NCI-H1105 (cell line): ENCODE results near the gene BZW2.

Source experiments
- DNase-seq: peaks from one replicate; lab custom pipeline; 2025; lab: John Stamatoyannopoulos, UW

BZW2 gene

DNA sequence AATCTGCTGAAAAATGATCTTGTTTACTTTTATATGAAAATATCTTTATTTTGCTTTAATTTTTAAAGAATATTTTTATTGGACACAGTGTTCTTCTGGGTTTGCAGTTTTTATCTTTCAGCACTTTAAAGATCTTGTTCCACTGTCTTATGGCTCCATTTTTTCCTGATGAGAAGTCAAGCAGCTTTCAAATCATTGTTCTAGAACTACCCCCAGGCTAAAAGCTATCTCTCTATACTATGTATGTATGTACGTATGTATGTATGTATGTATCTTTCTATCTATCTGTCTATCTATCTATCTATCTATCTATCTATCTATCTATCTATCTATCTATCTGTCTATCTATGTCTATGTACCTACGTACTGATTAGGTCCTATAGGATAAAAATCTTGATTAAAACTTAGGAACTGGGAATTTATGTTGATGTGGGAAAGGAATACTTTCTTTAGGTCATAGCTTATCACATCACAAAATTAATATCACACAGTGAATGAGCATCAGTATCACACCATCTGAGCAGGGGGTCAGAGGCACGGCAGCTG is 72.2 kb downstream of the BZW2 start:
- no peak for DNase-seq

DNA sequence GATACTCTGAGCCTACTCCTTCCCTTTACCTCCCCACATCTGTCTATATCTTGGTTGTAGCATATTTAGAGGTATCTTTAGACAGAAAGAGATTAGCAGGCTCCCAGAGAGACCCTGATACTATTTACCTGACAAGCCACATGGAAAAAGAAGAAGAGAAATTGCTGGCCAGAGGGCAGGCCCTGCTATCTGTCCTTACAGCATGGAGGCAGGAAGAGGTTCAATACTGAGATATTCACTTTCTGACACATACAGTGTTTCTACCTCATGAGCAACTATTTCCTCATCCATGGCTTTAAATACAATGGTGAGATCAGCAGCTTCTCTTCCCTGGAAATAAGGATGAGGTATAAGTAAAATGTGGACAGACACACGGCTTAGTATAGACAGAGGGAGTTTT is 73.7 kb downstream of the BZW2 start:
- no peak for DNase-seq

DNA sequence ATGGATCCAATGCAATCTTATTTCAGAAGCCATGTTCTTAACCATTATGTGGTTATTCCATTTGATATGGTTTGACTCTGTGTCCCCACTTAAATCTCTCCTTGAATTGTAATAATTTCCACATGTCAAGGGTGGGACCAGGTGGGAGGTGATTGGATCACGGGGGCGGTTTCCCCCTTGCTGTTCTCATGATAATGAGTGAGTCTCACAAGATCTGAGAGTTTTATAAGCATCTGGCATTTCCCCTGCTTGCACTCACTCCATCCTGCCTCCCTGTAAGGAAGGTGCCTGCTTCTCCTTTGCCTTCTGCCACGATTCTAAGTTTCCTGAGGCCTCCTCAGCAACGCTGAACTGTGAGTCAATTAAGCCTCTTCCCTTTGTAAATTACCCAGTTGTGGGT is 75.6 kb downstream of the BZW2 start:
- DNase-seq: no peak

DNA sequence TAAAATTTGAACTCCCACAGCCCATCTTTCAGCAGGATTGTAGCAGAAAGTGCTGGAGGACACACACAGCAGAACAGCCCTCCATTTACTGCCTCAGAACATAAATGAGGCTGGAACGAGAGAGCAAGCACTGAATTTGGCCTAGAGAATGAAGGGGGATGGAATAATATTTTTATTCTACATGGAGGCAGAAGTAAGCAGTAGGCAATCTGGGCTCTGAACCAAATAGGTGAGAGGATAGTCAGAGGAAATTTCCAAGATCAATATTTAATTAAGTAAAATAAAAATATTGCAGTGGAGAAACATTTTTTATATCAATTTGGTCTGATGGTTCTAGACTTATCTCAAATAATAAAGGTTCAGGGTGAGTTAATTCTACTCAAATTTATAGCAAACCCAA is 78.4 kb downstream of the BZW2 start:
- no peak for DNase-seq

DNA sequence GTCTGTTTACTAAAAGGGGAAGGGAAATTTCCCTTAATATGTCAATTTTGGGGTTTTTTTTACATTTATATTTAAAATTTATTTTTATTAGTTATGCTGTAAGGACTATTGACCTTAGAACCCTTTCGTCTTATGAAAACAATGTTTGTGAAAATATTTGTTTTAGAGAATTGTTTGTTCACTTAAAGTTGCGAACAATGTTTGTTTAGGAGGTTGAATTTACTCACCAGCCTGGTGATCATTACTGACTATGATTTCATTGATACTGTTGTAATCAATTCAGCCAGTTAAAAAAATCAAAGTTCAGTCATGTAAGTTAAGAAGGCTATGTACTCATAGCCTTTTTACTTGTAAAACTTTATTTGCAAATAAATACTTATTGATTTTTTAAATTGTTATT is 80.2 kb downstream of the BZW2 start:
- DNase-seq: no peak

- DNase-seq: no peak
These were observed 81.8 kb downstream of the BZW2 start for GRCh38 chr7:16727736-16728135.

- DNase-seq: no peak
These were observed 82.8 kb downstream of the BZW2 start for GRCh38 chr7:16728811-16729210.

DNA sequence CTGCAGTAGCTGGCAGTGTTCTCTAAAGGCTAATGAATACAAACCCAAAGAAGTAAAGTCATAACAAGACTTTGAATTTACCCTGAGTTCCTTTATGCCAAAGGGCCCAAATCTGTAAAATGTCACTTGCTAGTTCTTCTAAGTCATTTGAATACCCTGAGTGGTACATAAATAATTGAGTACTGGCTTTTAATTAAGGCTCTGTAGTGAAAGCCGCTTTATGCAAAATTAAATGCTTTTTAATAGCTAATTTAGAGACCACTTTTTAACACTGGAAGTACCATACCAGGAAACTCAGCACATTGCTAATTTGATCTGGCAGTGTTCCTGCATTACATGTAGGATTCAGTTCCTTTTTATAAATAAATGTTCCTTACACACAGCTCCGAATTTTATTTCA is 83.6 kb downstream of the BZW2 start:
- no peak for DNase-seq

DNA sequence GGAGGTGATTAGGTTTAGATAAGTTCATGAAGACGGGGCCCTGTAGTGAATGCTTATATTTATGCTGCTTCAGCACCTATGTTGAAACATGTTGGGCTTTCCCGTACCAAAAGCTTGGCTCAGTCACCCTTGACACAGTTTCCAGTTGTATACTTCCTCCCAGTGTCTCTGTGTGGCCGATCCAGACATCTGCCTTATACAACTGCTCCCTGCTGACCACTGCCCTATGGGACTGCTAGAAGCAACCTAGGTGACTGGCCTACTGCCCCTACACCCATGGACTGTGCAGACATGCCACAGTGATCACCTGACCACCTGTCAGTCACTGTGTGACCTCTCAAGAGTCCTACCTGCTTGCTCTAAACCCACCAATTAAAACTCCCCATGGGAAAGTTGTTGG is 85.0 kb downstream of the BZW2 start:
- DNase-seq: no peak

DNA sequence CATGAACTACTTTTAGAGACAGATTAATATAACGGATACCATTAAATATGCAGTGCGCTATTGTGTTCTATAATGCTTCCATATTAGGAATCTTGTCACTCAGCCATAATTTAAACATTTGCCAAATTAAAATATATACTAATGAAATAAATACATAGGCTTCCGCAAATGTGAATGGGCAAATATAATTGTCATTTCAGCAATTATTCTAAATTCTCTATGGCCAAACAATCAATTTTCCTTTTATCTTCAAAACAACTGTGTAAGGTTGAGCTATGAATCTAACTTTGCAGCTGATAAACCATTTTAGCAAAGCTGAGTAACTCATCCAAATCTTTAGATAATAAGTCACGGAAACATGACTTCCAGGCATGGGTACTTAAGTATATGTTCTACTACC is 86.8 kb downstream of the BZW2 start:
- DNase-seq: no peak

- no peak for DNase-seq
These were observed 88.3 kb downstream of the BZW2 start for GRCh38 chr7:16734148-16734726.

DNA sequence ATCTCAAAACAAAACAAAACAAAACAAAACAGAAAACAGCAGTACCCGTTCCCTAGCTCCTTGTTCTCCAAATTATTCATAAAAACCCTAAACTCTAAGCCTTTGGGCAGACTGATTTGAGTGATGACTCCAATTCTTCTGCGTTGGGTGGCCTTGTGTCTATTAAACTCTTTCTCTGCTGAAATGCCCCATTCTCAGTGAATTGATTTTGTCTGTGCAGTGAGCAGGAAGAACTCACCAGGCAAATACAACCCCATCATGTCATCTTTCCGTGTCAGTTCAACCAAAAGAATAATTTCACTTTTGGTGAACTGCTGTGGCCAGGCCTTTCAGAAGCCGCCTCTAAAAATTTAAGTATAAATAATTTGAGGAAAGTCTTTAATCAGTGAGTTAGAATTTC is 89.0 kb downstream of the BZW2 start:
- no peak for DNase-seq

DNA sequence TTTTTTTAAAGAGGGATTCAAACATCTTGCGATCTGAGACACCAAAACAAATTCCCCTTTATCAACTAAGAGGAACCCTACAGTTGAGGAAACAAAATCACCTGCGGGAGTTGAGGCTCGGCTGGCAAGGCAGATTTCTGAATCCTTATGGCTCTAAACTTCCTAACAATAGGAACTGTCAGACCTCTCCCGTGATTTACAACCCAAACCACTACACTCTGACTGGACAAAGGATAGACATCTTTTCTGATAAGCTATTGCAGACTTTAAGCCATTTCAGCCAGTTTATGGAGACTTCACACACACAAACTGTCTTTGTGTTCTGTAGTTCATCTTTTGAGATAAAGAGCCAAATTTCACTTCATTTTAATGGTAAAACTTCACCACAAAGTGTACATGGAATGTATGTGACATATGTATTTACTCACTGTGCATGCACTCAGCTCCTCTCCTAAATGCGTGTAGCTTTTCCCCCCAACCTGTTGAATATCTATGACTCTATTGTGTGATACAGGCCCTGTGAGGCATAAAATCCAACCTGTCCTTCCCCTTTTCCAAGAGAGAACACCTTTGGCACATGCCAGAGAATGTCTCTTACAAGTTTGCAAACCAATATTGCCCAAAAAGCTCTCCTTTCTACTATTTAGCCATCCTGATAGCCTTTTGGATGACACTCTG is 92.2 kb downstream of the BZW2 start:
- DNase-seq: no peak

- DNase-seq: no peak
These were observed 94.1 kb downstream of the BZW2 start for GRCh38 chr7:16739863-16740622.

- no peak for DNase-seq
These were observed 94.6 kb downstream of the BZW2 start for GRCh38 chr7:16740623-16740953.

DNA sequence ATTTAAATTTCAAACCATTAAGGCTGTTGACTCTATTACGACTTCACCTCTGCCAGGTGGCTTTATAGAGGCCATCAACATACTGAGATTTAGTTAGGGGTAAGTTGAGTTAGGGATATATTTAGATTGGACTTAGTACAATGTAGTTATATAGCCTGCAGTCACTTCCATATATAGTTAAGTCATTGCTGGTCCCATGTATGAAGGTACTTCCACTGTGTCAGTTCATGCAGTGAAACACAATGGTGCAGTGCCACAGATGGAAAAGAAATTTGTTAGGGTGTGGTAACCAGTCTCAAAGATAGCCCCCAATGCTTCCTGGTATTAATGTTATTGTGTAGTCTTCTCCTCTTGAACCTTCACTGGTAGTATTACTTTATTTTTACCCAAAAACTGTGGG is 95.0 kb downstream of the BZW2 start:
- DNase-seq: no peak

GRCh38 chr7:16741676-16742075 is 95.7 kb downstream of the BZW2 start:
- DNase-seq: no peak

- no peak for DNase-seq
These were observed 96.6 kb downstream of the BZW2 start for GRCh38 chr7:16742547-16742946.

- no peak for DNase-seq
These were observed 97.3 kb downstream of the BZW2 start for GRCh38 chr7:16743236-16743635.

GRCh38 chr7:16744518-16745250 is 98.7 kb downstream of the BZW2 start:
- no peak for DNase-seq

GRCh38 chr7:16745645-16746044 is 99.7 kb downstream of the BZW2 start:
- DNase-seq: no peak

DNA sequence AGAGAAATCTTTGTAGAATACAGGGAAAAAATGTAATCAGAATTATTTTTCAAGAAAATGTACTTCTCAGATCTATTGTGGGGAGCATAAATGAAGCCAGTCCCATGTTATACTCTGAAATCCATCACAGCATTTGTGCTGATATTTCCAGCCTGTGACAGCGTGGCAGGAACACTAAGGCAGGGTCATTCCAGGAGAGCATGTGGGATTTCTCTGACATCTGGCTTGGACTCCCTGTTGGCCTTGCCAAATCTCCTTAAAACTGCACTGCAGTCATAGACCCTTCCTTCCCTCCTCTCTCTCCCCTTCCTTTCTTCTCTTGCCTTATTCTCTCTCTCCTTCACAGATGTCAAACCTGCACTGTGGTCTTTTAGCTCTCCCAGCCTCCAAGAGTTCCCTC is 101.1 kb downstream of the BZW2 start:
- no peak for DNase-seq
